ENCODE measurements around the gene GPBAR1. TPM values are rescaled to one million over a fixed set of nuclear protein-coding genes. Genes with fewer than 3 reads are reported as not detected.

Gene GPBAR1, protein sequence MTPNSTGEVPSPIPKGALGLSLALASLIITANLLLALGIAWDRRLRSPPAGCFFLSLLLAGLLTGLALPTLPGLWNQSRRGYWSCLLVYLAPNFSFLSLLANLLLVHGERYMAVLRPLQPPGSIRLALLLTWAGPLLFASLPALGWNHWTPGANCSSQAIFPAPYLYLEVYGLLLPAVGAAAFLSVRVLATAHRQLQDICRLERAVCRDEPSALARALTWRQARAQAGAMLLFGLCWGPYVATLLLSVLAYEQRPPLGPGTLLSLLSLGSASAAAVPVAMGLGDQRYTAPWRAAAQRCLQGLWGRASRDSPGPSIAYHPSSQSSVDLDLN
- 0.10 TPM for polyA plus RNA-seq (2013, experiment 1 of 2; ENCODE audit: insufficient read length)
- polyA plus RNA-seq (2013, experiment 2 of 2; ENCODE audit: insufficient read length): 0.06 TPM

DNA sequence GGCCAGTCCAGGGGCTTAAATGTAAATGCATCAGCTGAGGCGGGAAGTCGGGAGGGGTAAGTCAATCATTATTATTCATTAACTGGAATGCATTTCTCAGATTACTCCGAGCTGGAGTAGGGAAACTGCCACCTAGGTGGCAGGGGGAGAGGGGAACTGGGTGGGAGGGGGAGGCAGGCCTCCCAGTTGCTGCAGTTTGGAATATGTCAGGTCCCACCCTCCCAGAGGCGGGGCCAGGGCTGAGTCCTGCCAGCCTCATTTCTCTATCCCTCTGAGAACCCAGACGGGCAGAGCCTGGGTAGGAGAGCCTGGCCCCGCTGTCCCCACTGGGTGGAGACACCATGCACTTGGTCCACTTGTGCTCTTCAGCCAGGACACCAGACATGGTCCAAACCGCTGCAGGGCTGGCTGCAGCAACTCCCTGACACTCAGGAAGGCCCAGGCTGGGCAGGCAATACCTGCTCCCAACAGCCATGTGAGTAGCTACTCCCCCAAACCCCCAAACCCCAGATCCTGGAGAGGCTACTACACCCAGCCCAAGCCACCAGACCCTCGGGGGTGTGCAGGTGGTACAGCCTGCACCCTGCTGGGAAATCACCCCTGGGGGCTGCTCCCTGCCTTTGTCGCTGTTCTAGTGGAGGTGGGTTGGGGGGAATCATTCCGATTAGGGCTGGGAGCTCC lies at the start of gene GPBAR1:
TSS of gene GPBAR1 (plus strand) at position 274 of the 681 bp plus-strand sequence. CDS start 1,710 bp downstream, outside the sequence.
- DNase-seq: no peak

- DNase-seq: no peak
These were observed 46.7 kb upstream of the GPBAR1 start for GRCh38 chr2:218214116-218214515.

DNA sequence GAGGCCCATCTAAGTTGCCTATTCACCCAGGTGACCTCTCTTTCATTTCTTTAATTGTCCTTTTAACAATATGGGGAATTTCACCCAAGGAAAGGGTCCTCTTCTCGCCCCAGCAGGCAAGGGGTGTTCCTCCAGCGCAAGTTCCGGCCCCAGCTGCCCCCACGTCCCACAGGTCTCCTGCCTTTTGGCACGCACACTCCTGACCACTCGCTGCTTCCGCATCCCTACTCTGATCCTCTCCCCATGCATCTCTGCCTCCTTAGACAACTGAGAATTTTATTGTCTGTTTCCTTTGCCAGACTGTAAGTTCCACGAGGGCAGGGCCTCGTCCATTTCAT lies 44.5 kb upstream of the GPBAR1 start:
- DNase-seq: no peak

- DNase-seq: peak; percentile 95
These were observed 44.0 kb upstream of the GPBAR1 start, which contains the start of gene ARPC2 for GRCh38 chr2:218216674-218217359. Gene ARPC2 (plus strand): TSS chr2:218217189. CDS start chr2:218217471, 282 bp downstream.

- DNase-seq: peak; percentile 28
These were observed 43.2 kb upstream of the GPBAR1 start for GRCh38 chr2:218217360-218218267.

DNA sequence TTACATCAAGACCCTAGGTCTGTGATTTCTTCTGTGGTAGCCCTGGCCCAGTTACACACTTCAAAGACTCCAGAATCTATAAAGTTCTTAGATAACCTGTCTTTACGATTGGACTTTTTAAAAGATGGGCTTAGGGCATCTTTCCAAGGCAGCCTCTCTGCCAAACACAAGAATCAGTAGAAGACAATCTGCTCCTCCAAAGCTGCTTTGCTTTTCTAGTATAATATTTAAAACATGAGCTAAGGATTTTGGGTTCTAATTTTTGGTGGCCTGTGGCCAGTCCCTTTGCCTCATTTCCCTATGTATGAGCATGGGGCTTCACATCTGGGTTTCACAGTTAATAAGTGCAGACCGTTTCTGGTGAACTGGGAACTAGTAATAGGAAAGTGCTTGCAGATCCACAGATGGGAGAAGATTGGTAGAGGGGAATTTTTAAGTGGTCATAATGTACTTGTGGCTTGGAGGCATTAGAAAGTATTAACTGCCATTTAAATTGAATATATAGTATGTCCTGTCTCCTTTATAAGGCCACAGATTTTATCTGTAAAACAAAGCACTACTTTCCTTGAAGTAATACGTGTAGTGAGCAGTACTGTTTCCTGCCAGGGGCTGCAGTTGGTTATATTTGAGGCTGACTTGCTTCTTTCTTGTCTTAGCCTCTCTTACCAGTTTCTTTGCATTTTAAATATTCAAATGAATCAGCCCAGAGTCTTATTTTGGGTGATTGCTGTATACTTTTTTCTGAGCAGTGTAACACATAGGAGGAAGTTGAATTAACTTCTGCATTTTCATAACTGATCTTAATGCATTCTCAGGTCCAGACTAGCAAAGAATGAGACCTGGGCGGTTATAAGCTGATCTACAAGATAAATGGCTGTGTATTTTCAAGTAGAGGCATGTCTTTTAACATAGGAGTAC lies 42.3 kb upstream of the GPBAR1 start:
- DNase-seq: no peak

GRCh38 chr2:218219934-218220333 lies 40.9 kb upstream of the GPBAR1 start:
- DNase-seq: no peak

GRCh38 chr2:218221000-218221399 lies 39.8 kb upstream of the GPBAR1 start:
- DNase-seq: no peak

DNA sequence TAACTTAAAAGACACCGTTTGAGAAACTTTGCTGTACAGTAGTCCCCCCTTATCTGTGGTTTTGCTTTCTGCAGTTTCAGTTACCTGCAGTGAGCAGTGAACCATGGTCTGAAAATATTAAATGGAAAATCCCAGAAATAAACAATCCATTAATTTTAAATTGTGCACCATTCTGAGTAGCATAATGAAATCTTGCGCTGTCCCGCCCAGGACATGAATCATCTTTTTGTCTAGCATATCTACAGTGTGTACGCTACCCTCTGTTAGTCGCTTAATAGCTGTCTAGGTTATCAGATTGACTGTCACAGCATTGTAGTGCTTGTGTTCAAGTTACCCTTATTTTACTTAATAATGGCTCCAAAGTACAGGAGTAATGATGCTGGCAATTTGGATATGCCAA lies 37.8 kb upstream of the GPBAR1 start:
- DNase-seq: no peak

- DNase-seq: no peak
These were observed 36.6 kb upstream of the GPBAR1 start for GRCh38 chr2:218224186-218224585.

- DNase-seq: no peak
These were observed 33.9 kb upstream of the GPBAR1 start for GRCh38 chr2:218226903-218227302.

GRCh38 chr2:218228366-218229090 lies 32.3 kb upstream of the GPBAR1 start:
- DNase-seq: no peak

- DNase-seq: peak; percentile 88
These were observed 31.6 kb upstream of the GPBAR1 start for GRCh38 chr2:218229239-218229638.

GRCh38 chr2:218229851-218230250 lies 31.0 kb upstream of the GPBAR1 start:
- DNase-seq: peak; percentile 31

GRCh38 chr2:218230882-218231281 lies 29.9 kb upstream of the GPBAR1 start:
- DNase-seq: no peak

DNA sequence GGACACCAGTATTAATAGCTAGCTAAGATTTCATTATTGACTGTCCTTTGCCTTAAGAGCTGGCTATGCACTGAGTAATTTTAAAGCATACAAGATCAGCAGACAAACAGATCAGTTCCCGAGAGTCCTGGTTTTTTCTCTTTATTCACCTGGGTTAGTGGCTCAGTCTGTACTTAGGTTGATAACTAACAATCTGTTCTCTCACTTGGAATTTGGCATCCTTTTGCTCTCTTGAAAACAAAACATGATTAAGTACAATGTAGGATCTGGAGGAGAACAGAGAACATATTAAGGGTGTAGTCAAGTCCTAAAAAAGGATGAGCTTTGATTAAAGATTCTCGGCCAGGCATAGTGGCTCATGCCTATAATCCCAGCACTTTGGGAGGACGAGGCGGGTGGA lies 27.3 kb upstream of the GPBAR1 start:
- DNase-seq: no peak

DNA sequence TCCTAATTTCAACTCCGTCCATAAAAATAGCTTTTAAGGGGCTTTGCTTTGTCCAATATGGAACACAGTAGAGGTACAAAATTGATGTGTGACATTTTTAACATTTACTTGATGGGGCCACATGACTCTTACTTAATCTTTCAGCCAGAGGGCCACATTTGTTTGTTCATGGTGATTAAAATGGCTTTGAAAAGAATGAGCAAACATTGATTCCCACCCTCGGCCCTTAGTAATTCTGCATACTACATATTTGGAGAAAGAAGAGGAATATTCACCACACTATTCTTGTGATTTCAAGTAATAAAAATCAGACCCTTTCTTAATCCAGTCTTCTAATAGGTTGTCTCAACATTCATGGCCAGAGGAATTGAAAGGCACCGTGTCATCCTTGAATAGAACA lies 26.3 kb upstream of the GPBAR1 start:
- no peak for DNase-seq

- no peak for DNase-seq
These were observed 25.8 kb upstream of the GPBAR1 start for GRCh38 chr2:218235017-218235416.

DNA sequence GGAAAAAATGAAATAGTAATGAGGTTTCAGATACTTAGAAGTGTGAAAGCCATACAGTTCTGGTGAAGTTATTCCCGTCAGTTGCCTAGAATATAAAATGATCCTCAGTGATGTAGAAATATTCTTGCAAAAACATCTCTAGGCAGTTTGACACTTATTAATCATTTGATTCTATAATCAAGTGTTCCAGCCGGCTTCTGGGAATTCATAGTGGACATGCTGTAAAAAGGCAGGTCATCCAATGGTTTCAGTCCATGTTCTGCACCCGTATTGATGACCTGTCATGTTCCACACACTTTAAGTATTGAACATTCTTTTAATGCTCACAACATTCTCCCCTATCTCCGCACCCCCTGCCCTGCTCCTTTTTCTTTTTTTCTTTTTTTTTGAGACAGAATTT lies 24.0 kb upstream of the GPBAR1 start:
- DNase-seq: no peak

DNA sequence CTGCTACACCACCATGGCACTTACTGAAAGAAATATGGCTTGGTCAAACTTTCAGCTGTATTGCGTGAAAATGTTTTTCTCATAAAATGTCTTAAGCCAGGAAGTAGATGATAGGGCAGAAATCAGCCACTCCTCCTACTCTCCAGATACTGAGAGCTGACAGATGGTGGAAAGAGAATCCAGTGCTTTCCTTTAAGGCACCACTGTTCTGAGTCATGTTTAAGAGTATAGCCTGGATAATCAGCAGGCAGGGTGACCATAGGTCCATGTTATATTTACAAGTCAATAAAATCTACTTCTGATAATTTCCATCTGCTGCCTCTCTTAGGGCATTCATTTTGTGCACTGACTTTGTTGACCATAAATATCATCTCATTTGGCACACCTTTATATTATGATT lies 21.9 kb upstream of the GPBAR1 start:
- no peak for DNase-seq

DNA sequence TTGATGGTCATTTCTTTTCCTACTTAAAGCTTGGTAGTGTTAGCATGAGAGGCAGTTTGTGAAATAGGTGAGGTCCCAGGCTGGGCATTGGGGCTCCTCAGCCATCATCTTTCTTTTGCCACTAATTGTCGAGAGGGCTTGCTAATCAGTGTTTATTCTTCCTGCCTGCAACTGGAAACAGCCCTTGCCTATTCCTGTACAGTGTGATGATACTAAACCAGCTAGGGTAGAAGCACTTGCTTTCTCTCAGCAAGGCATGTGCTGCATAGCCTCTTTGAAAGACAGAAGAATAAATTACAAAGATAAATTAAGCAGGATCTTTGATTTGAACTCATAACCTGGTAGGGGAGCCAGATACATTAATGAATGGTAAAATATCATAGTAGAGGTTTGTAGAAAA lies 16.6 kb upstream of the GPBAR1 start:
- no peak for DNase-seq

Measured in fibroblast of skin of abdomen (primary cell).